Measurements from ENCODE around the gene IZUMO1. TPM values are rescaled to one million over a fixed set of nuclear protein-coding genes. Genes with fewer than 3 reads are reported as not detected.
"Not testable (repeated sequence)": the region's sequence is repeated elsewhere in the genome, so short reads cannot be mapped to it uniquely, and the experiment has no call there.

The IZUMO1 gene
- total RNA-seq, 2 donors from 2014 or later: 6.4 TPM; not detected in 1

GRCh38 chr19:48768994-48769713, 22.4 kb upstream of the IZUMO1 start:
- Histone ChIP-seq H3K27me3 (replicated peaks; ENCODE audit: insufficient read depth) (no peaks in the 10 kb centered on the region), H3K27ac (no peak overlapping the region), H3K4me1 (replicated peaks) (no peaks in the 10 kb centered on the region), H3K9me3 (no peaks in the 10 kb centered on the region), H3K4me3 (no peak overlapping the region), H3K36me3 (no peaks in the 10 kb centered on the region)
- intact Hi-C loops (cut with DNase I): no loop called here
- no peak for DNase-seq (ENCODE audit: low spot score)
- TF ChIP-seq POLR2AphosphoS5 (IDR thresholded peaks at IDR 0.05): no peak
- TF ChIP-seq, protein P1, sequence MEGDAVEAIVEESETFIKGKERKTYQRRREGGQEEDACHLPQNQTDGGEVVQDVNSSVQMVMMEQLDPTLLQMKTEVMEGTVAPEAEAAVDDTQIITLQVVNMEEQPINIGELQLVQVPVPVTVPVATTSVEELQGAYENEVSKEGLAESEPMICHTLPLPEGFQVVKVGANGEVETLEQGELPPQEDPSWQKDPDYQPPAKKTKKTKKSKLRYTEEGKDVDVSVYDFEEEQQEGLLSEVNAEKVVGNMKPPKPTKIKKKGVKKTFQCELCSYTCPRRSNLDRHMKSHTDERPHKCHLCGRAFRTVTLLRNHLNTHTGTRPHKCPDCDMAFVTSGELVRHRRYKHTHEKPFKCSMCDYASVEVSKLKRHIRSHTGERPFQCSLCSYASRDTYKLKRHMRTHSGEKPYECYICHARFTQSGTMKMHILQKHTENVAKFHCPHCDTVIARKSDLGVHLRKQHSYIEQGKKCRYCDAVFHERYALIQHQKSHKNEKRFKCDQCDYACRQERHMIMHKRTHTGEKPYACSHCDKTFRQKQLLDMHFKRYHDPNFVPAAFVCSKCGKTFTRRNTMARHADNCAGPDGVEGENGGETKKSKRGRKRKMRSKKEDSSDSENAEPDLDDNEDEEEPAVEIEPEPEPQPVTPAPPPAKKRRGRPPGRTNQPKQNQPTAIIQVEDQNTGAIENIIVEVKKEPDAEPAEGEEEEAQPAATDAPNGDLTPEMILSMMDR (IDR thresholded peaks at IDR 0.05): no peak
- no peak for TF ChIP-seq POLR2A (IDR thresholded peaks at IDR 0.05)
- WGBS: 78% methylated on average over 11 of the region's 11 CpGs

GRCh38 chr19:48768171-48768753, 21.6 kb upstream of the IZUMO1 start:
- H3K4me3 ChIP-seq; H3K27me3 ChIP-seq (replicated peaks; ENCODE audit: insufficient read depth); H3K27ac ChIP-seq; H3K4me1 ChIP-seq (replicated peaks); H3K36me3 ChIP-seq; DNase-seq (ENCODE audit: low spot score); intact Hi-C loops (cut with DNase I); H3K9me3 ChIP-seq: not testable (repeated sequence)
- WGBS: 37% methylated on average over 6 of the region's 6 CpGs

DNA sequence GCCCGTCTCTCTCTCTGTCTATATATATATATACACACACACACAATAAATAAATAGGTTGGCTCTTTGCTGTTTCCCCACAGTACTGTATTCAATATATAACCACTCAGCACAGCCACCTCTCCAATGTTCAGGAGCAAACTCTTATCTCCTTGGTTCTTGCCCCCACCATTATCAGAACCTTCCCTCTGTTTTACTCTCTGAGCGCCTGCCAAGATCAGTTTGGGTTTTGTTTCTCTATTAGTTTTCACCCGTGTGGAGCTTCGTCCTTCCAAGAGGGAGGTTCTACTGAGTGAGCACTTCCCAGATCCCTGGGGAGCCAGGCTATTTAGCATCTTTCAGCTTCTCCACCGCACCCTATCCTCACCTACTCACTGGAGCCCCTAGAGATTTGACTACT, 19.1 kb upstream of the IZUMO1 start:
- H3K4me1 ChIP-seq (replicated peaks); H3K27ac ChIP-seq; intact Hi-C loops (cut with DNase I); DNase-seq (ENCODE audit: low spot score); H3K4me3 ChIP-seq; H3K27me3 ChIP-seq (replicated peaks; ENCODE audit: insufficient read depth); H3K36me3 ChIP-seq; H3K9me3 ChIP-seq: not testable (repeated sequence)
- 28% methylated on average over 5 of the region's 5 CpGs for WGBS

GRCh38 chr19:48760504-48761205, 13.9 kb upstream of the IZUMO1 start:
- Histone ChIP-seq H3K4me3 (no peak overlapping the region), H3K27me3 (replicated peaks; ENCODE audit: insufficient read depth) (no peaks in the 10 kb centered on the region), H3K27ac (no peak overlapping the region), H3K4me1 (replicated peaks) (no peaks in the 10 kb centered on the region), H3K36me3 (no peaks in the 10 kb centered on the region), H3K9me3 (no peaks in the 10 kb centered on the region)
- 68% methylated on average over 16 of the region's 16 CpGs for WGBS
- no peak for DNase-seq (ENCODE audit: low spot score)
- TF ChIP-seq, protein P1 (IDR thresholded peaks at IDR 0.05): no peak
- TF ChIP-seq POLR2AphosphoS5 (IDR thresholded peaks at IDR 0.05): no peak
- no peak for TF ChIP-seq POLR2A (IDR thresholded peaks at IDR 0.05)
- intact Hi-C loops (cut with DNase I): no loop called here

GRCh38 chr19:48757741-48758144, 11.0 kb upstream of the IZUMO1 start:
- H3K27me3 ChIP-seq (replicated peaks; ENCODE audit: insufficient read depth): no peaks in the 10 kb centered on the region
- no peaks in the 10 kb centered on the region for H3K9me3 ChIP-seq
- 90% methylated on average over 14 of the region's 14 CpGs for WGBS
- H3K36me3 ChIP-seq: no peaks in the 10 kb centered on the region
- no peak overlapping the region for H3K27ac ChIP-seq
- intact Hi-C loops (cut with DNase I): no loop called here
- no peak for DNase-seq (ENCODE audit: low spot score)
- H3K4me3 ChIP-seq: no peak overlapping the region
- no peaks in the 10 kb centered on the region for H3K4me1 ChIP-seq (replicated peaks)
- TF ChIP-seq, protein P1 (IDR thresholded peaks at IDR 0.05): no peak
- TF ChIP-seq POLR2AphosphoS5 (IDR thresholded peaks at IDR 0.05) (no peak), POLR2A (IDR thresholded peaks at IDR 0.05) (no peak)
